ENCODE data around the gene MRPL41.

The MRPL41 gene

GRCh38 chr9:137540536-137540935 is 11.1 kb upstream of the MRPL41 start:
- H3K4me3 ChIP-seq (ENCODE audit: low read length) = no peak overlapping the region
- no peak for DNase-seq (ENCODE audit: low read depth)
- TF ChIP-seq CTCF (IDR thresholded peaks at IDR 0.05; ENCODE audit: insufficient read depth, low read depth, low read length, missing control alignments) = no peak

- no peak overlapping the region for H3K4me3 ChIP-seq (ENCODE audit: low read length)
- DNase-seq (ENCODE audit: low read depth) = no peak
- TF ChIP-seq CTCF (IDR thresholded peaks at IDR 0.05; ENCODE audit: insufficient read depth, low read depth, low read length, missing control alignments) = no peak
Measured at GRCh38 chr9:137542486-137542885, 9.2 kb upstream of the MRPL41 start.

GRCh38 chr9:137543237-137543963 is 8.3 kb upstream of the MRPL41 start:
- no peak for TF ChIP-seq CTCF (IDR thresholded peaks at IDR 0.05; ENCODE audit: insufficient read depth, low read depth, low read length, missing control alignments)
- DNase-seq (ENCODE audit: low read depth) = no peak
- no peak overlapping the region for H3K4me3 ChIP-seq (ENCODE audit: low read length)

GRCh38 chr9:137544176-137544760 is 7.4 kb upstream of the MRPL41 start:
- no peak overlapping the region for H3K4me3 ChIP-seq (ENCODE audit: low read length)
- no peak for TF ChIP-seq CTCF (IDR thresholded peaks at IDR 0.05; ENCODE audit: insufficient read depth, low read depth, low read length, missing control alignments)
- peak; percentile 20 for DNase-seq (ENCODE audit: low read depth)

- no peak overlapping the region for H3K4me3 ChIP-seq (ENCODE audit: low read length)
- DNase-seq (ENCODE audit: low read depth) = no peak
- TF ChIP-seq CTCF (IDR thresholded peaks at IDR 0.05; ENCODE audit: insufficient read depth, low read depth, low read length, missing control alignments) = no peak
Measured at GRCh38 chr9:137545123-137545522, 6.6 kb upstream of the MRPL41 start.

- H3K4me3 ChIP-seq (ENCODE audit: low read length) = no peak overlapping the region
- TF ChIP-seq CTCF (IDR thresholded peaks at IDR 0.05; ENCODE audit: insufficient read depth, low read depth, low read length, missing control alignments) = no peak
- DNase-seq (ENCODE audit: low read depth) = peak; percentile 53
Measured at GRCh38 chr9:137547687-137548543, 3.8 kb upstream of the MRPL41 start.
